SK-N-SH (cell line): ENCODE measurements around the gene IL17REL. TPM values are rescaled to one million over a fixed set of nuclear protein-coding genes. Genes with fewer than 3 reads are reported as not detected.

ENCODE experiments used
- CTCF ChIA-PET: fragments of 300-600, 350-600 bp; formaldehyde crosslinking; extraction: SDS; loops from one replicate; lab custom pipeline; 2021; lab: Yijun Ruan, JAX
- POLR2A ChIA-PET: fragments of 350-600 bp; sonication (Branson Sonifier 250); formaldehyde crosslinking; extraction: SDS; loops from one replicate; lab custom pipeline; 2020; ENCODE audit warnings: antibody characterized with exemption, inconsistent platforms; lab: Yijun Ruan, JAX
- DNase-seq: peaks from one replicate; pipeline ENCODE4 v3.0.0; 2012
- H2AFZ ChIP-seq: fragments of 200-600 bp; sonication (generic); 2 replicates; pipeline ENCODE4 v1.8.1; 2016; ENCODE audit warnings: antibody characterized with exemption, mild to moderate bottlenecking, low read depth
- H3F3A ChIP-seq: fragments of 200-600 bp; sonication (generic); replicated peaks from 2 replicates; pipeline ENCODE3; 2016; ENCODE audit warnings: antibody characterized with exemption, mild to moderate bottlenecking; ENCODE audit not compliant: insufficient read depth
- H3K27ac ChIP-seq, 2 experiments: fragments of 200-500 bp in 1 of 2; fragments of 200-600 bp in 1 of 2; sonication (Bioruptor generic) in 1 of 2; sonication (generic), shearing (Covaris generic) in 1 of 2; 2 replicates each; pipeline versions ENCODE4 v1.5.1 to v1.6.1; 2014 to 2016; ENCODE audit warnings: low read depth in 2 of 2, inconsistent platforms in 1 of 2, low read length in 1 of 2, mild to moderate bottlenecking in 1 of 2, mixed read lengths in 1 of 2
- H3K27me3 ChIP-seq: fragments of 200-600 bp; sonication (generic), shearing (Covaris generic); 2 replicates; pipeline ENCODE4 v1.6.1; 2016; ENCODE audit warnings: mixed run types; ENCODE audit not compliant: insufficient read depth
- H3K36me3 ChIP-seq, 2 experiments: fragments of 200-500 bp in 1 of 2; fragments of 200-600 bp in 1 of 2; sonication (Bioruptor generic) in 1 of 2; sonication (generic) in 1 of 2; replicated peaks in 1 of 2; 2 replicates each; pipeline versions ENCODE3 to v1.5.1; 2014 to 2016; ENCODE audit warnings: low read length in 1 of 2, mild to moderate bottlenecking in 1 of 2; ENCODE audit not compliant: insufficient read depth in 2 of 2, control insufficient read depth in 1 of 2
- H3K4me1 ChIP-seq, 2 experiments: fragments of 200-500 bp in 1 of 2; fragments of 200-600 bp in 1 of 2; sonication (Bioruptor generic) in 1 of 2; sonication (generic), shearing (Covaris generic) in 1 of 2; 2 replicates each; pipeline versions ENCODE4 v1.5.1 to v1.6.1; 2014 to 2016; ENCODE audit warnings: low read depth in 1 of 2, low read length in 1 of 2, mixed run types in 1 of 2; ENCODE audit not compliant: insufficient read depth in 2 of 2, control insufficient read depth in 1 of 2
- H3K4me2 ChIP-seq: fragments of 200-600 bp; sonication (generic), shearing (Covaris generic); 2 replicates; pipeline ENCODE4 v1.6.1; 2017; ENCODE audit warnings: mixed run types
- H3K4me3 ChIP-seq, 2 experiments: fragments of 200-500 bp in 1 of 2; fragments of 200-600 bp in 1 of 2; sonication (Bioruptor generic) in 1 of 2; sonication (generic), shearing (Covaris generic) in 1 of 2; 2 replicates each; pipeline versions ENCODE4 v1.5.1 to v1.8.1; 2014 to 2016; ENCODE audit warnings: low read depth in 2 of 2, inconsistent platforms in 1 of 2, low read length in 1 of 2, mild to moderate bottlenecking in 1 of 2, mixed read lengths in 1 of 2, moderate library complexity in 1 of 2
- H3K79me2 ChIP-seq: fragments of 200-600 bp; sonication (generic); 2 replicates; pipeline ENCODE4 v1.8.1; 2017; ENCODE audit warnings: mild to moderate bottlenecking; ENCODE audit not compliant: insufficient read depth
- H3K9ac ChIP-seq: fragments of 200-600 bp; sonication (generic); 2 replicates; pipeline ENCODE4 v1.6.1; 2017; ENCODE audit warnings: mixed run types
- H3K9me2 ChIP-seq: fragments of 200-600 bp; sonication (generic); 2 replicates; pipeline ENCODE4 v1.6.1; 2017; ENCODE audit warnings: mixed run types
- H3K9me3 ChIP-seq: fragments of 200-600 bp; sonication (generic); 2 replicates; pipeline ENCODE4 v1.6.1; 2017; ENCODE audit warnings: mixed run types, mild to moderate bottlenecking, moderate library complexity
- H4K20me1 ChIP-seq: fragments of 200-600 bp; sonication (generic); 2 replicates; pipeline ENCODE4 v1.6.1; 2017; ENCODE audit warnings: mild to moderate bottlenecking, mixed run types; ENCODE audit not compliant: insufficient read depth
- CHD2 ChIP-seq: fragments of 150-350 bp; IDR thresholded peaks from 2 replicates; pipeline ENCODE4 v1.6.1; 2018; ENCODE audit warnings: low read length; ENCODE audit not compliant: partially characterized antibody
- ELF1 ChIP-seq: IDR thresholded peaks from 2 replicates; pipeline ENCODE4 v1.4.0; 2012
- EP300 ChIP-seq, 2 experiments: IDR thresholded peaks; 2 replicates each; pipeline versions ENCODE4 v1.4.0 to v1.6.1; 2012; ENCODE audit warnings: borderline replicate concordance in 1 of 2, low read depth in 1 of 2, low read length in 1 of 2
- EZH2phosphoT487 ChIP-seq: fragments of 200-600 bp; sonication (generic); IDR thresholded peaks from 2 replicates; pipeline ENCODE4 v1.6.1; 2017; ENCODE audit warnings: low read depth, mixed run types, mild to moderate bottlenecking, antibody characterized with exemption, moderate library complexity, borderline replicate concordance
- FOSL2 ChIP-seq: IDR thresholded peaks from 2 replicates; pipeline ENCODE4 v1.4.0; 2012; ENCODE audit warnings: low read depth, mild to moderate bottlenecking, moderate library complexity, borderline replicate concordance
- FOXJ3 ChIP-seq: sonication (generic); formaldehyde crosslinking; IDR thresholded peaks from 2 replicates; pipeline ENCODE4 v1.5.1; 2020; ENCODE audit warnings: mild to moderate bottlenecking, missing genetic modification reagents
- FOXM1 ChIP-seq: IDR thresholded peaks from 2 replicates; pipeline ENCODE4 v1.4.0; 2012; ENCODE audit warnings: low read depth, mild to moderate bottlenecking
- MEF2A ChIP-seq: IDR thresholded peaks from 2 replicates; pipeline ENCODE4 v1.4.0; 2012; ENCODE audit warnings: low read depth, borderline replicate concordance
- MXI1 ChIP-seq: IDR thresholded peaks from 2 replicates; pipeline ENCODE4 v1.6.1; 2012; ENCODE audit warnings: mild to moderate bottlenecking, low read depth, low read length, improper control_type of control experiment
- NFIC ChIP-seq: IDR thresholded peaks from 2 replicates; pipeline ENCODE4 v1.4.0; 2012; ENCODE audit warnings: borderline replicate concordance
- NRF1 ChIP-seq: IDR thresholded peaks from 2 replicates; pipeline ENCODE4 v1.6.1; 2012; ENCODE audit warnings: low read depth, mild to moderate bottlenecking, low read length
- RAD21 ChIP-seq: IDR thresholded peaks from 2 replicates; pipeline ENCODE4 v1.6.1; 2012; ENCODE audit warnings: mild to moderate bottlenecking, low read length
- RCOR1 ChIP-seq: fragments of 150-350 bp; IDR thresholded peaks from 2 replicates; pipeline ENCODE4 v1.6.1; 2017; ENCODE audit warnings: antibody characterized with exemption, low read length
- RFX5 ChIP-seq: IDR thresholded peaks from 2 replicates; pipeline ENCODE4 v1.6.1; 2012; ENCODE audit warnings: mild to moderate bottlenecking, improper control_type of control experiment, low read length
- SIN3A ChIP-seq: IDR thresholded peaks from 2 replicates; pipeline ENCODE4 v1.6.1; 2012; ENCODE audit warnings: low read depth, mild to moderate bottlenecking, low read length, moderate library complexity, borderline replicate concordance
- TAF1 ChIP-seq: IDR thresholded peaks from 2 replicates; pipeline ENCODE4 v1.6.1; 2012; ENCODE audit warnings: low read depth, mild to moderate bottlenecking, low read length, moderate library complexity, borderline replicate concordance
- TCF12 ChIP-seq: IDR thresholded peaks from 2 replicates; pipeline ENCODE4 v1.4.0; 2012
- YY1 ChIP-seq: IDR thresholded peaks from 2 replicates; pipeline ENCODE4 v1.4.0; 2012; ENCODE audit warnings: low read depth, mild to moderate bottlenecking
- WGBS: methylation state at CpG from one replicate; pipeline ENCODE4 v1.1.6; 2017; ENCODE audit warnings: low lambda C conversion rate; 5-methylcytosine and 5-hydroxymethylcytosine counted together
- polyA plus RNA-seq, 3 experiments: library from polyadenylated mRNA; depleted of rRNA; stranded (reverse); fragments of >200 nt; gene quantifications; 2 replicates each; pipeline ENCODE4 v1.2.3, GENCODE V29; 2012
- TF ChIP-seq, protein P1 (sequence below): IDR thresholded peaks from 2 replicates; pipeline ENCODE4 v1.4.0; 2012; ENCODE audit warnings: low read depth
- TF ChIP-seq, protein P2 (sequence below): IDR thresholded peaks from 2 replicates; pipeline ENCODE4 v1.4.0; 2012; ENCODE audit warnings: low read depth, borderline replicate concordance
- TF ChIP-seq, protein P3 (sequence below): IDR thresholded peaks from 2 replicates; pipeline ENCODE4 v1.4.0; 2012; ENCODE audit warnings: low read depth, borderline replicate concordance
- TF ChIP-seq, protein P4 (sequence below): fragments of 150-350 bp; IDR thresholded peaks from 2 replicates; pipeline ENCODE4 v1.6.1; 2017; ENCODE audit warnings: antibody characterized with exemption, low read length, low read depth, borderline replicate concordance
- TF ChIP-seq, protein P5 (sequence below): fragments of 150-350 bp; IDR thresholded peaks from 2 replicates; pipeline ENCODE4 v1.6.1; 2016; ENCODE audit warnings: mild to moderate bottlenecking, low read depth, low read length
- TF ChIP-seq, protein P6 (sequence below): IDR thresholded peaks from 2 replicates; pipeline ENCODE4; 2012
- TF ChIP-seq, protein P7 (sequence below): fragments of 200-600 bp; sonication (generic); IDR thresholded peaks from 2 replicates; pipeline ENCODE4 v1.6.1; 2017; ENCODE audit warnings: antibody characterized with exemption, mild to moderate bottlenecking, moderate library complexity

The IL17REL gene
- polyA plus RNA-seq, 1 of the 3 experiments (the other 2 are of a cell fraction): not detected

DNA sequence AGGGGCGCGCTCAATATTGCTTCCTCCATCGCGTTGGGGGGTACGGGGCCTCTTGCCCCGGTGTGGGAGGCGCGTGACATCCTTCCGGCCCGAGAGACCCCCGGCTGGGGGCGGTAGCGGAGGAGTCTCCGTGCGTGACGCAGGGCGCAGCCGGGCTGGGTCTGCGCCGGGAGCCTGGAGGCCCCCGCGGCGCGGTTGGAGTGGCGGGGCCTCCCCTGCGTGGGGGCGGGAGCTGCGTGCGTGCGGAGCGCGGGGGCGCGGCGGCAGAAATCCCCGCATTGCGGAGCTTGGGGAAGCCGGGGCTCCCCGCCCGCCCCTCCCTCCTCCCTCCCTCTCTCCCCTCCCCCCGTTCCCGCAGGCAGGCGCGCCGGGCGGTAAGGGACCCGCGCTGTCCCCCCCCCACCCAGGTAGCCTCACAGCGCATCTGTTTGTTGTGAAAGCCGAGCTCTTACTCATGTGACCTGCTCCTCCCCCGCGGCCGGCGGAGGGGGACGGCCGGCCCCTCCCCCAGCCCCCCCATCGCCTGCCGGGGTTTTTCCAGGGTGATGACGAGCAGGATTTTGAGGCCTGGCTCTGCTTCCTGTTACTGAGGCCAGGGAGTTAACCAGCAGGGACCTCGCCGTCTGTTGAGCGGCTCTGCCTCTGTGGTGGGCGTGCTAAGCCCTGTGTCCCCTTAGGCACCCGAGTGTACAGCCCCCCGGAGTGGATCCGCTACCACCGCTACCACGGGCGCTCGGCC, 50.4 kb downstream of the IL17REL start:
- H4K20me1 ChIP-seq: peaks cover 7% of the 10 kb centered on the region
- peaks cover 5 to 16% of the 10 kb centered on the region in 2 experiments for H3K36me3 ChIP-seq
- peaks cover 31% of the 10 kb centered on the region for H3K79me2 ChIP-seq
- peak overlapping the region; percentile 67 to 76 for H3K4me3 ChIP-seq
- H3K9me2 ChIP-seq: no peaks in the 10 kb centered on the region
- ChIA-PET POLR2A (no interaction called here), CTCF (interaction anchor here (1.1 to 1.9 kb wide), 3 partner anchors 17 to 68 kb away, joined by 4 to 11 read pairs (median 11); no protein-coding TSS in a partner anchor)
- peak overlapping the region; percentile 55 to 74; a peak in 3 of 4 replicates for H3K27ac ChIP-seq
- H3K27me3 ChIP-seq: no peaks in the 10 kb centered on the region
- peaks cover 20 to 29% of the 10 kb centered on the region in 2 experiments; a peak in 2 of 4 replicates for H3K4me1 ChIP-seq
- WGBS: 15% methylated on average over 15 of the region's 70 CpGs
- peak; percentile 89 for DNase-seq
- H3K9me3 ChIP-seq: no peaks in the 10 kb centered on the region
- no peaks in the 10 kb centered on the region for H3F3A ChIP-seq
- peak overlapping the region; percentile 98 for H3K4me2 ChIP-seq
- peak overlapping the region; percentile 74 for H3K9ac ChIP-seq
- H2AFZ ChIP-seq: no peak overlapping the region
- TF ChIP-seq, protein P1, sequence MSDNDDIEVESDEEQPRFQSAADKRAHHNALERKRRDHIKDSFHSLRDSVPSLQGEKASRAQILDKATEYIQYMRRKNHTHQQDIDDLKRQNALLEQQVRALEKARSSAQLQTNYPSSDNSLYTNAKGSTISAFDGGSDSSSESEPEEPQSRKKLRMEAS: peak; percentile 68
- TF ChIP-seq NRF1: no peak
- TF ChIP-seq FOXM1: no peak
- no peak for TF ChIP-seq CHD2
- TF ChIP-seq, protein P2, sequence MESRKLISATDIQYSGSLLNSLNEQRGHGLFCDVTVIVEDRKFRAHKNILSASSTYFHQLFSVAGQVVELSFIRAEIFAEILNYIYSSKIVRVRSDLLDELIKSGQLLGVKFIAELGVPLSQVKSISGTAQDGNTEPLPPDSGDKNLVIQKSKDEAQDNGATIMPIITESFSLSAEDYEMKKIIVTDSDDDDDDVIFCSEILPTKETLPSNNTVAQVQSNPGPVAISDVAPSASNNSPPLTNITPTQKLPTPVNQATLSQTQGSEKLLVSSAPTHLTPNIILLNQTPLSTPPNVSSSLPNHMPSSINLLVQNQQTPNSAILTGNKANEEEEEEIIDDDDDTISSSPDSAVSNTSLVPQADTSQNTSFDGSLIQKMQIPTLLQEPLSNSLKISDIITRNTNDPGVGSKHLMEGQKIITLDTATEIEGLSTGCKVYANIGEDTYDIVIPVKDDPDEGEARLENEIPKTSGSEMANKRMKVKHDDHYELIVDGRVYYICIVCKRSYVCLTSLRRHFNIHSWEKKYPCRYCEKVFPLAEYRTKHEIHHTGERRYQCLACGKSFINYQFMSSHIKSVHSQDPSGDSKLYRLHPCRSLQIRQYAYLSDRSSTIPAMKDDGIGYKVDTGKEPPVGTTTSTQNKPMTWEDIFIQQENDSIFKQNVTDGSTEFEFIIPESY: no peak
- no peak for TF ChIP-seq RAD21
- TF ChIP-seq, protein P3, sequence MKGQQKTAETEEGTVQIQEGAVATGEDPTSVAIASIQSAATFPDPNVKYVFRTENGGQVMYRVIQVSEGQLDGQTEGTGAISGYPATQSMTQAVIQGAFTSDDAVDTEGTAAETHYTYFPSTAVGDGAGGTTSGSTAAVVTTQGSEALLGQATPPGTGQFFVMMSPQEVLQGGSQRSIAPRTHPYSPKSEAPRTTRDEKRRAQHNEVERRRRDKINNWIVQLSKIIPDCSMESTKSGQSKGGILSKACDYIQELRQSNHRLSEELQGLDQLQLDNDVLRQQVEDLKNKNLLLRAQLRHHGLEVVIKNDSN: peak; percentile 78
- TF ChIP-seq, protein P4, sequence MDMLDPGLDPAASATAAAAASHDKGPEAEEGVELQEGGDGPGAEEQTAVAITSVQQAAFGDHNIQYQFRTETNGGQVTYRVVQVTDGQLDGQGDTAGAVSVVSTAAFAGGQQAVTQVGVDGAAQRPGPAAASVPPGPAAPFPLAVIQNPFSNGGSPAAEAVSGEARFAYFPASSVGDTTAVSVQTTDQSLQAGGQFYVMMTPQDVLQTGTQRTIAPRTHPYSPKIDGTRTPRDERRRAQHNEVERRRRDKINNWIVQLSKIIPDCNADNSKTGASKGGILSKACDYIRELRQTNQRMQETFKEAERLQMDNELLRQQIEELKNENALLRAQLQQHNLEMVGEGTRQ: no peak
- peak in 1 of 2 experiments; percentile 11; a peak in 1 of 4 replicates for TF ChIP-seq EP300 (IDR thresholded peaks at IDR 0.05; ENCODE audit: borderline replicate concordance in 1 of 2, low read depth in 1 of 2, low read length in 1 of 2)
- no peak for TF ChIP-seq EZH2phosphoT487
- no peak for TF ChIP-seq FOXJ3 (CRISPR knock-in tag)
- no peak for TF ChIP-seq NFIC
- no peak; the same call in 1 of the 2 replicates for TF ChIP-seq ELF1
- TF ChIP-seq RCOR1: no peak
- no peak for TF ChIP-seq YY1
- TF ChIP-seq, protein P5, sequence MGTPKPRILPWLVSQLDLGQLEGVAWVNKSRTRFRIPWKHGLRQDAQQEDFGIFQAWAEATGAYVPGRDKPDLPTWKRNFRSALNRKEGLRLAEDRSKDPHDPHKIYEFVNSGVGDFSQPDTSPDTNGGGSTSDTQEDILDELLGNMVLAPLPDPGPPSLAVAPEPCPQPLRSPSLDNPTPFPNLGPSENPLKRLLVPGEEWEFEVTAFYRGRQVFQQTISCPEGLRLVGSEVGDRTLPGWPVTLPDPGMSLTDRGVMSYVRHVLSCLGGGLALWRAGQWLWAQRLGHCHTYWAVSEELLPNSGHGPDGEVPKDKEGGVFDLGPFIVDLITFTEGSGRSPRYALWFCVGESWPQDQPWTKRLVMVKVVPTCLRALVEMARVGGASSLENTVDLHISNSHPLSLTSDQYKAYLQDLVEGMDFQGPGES: no peak
- no peak for TF ChIP-seq MXI1
- TF ChIP-seq RFX5: no peak
- TF ChIP-seq, protein P6, sequence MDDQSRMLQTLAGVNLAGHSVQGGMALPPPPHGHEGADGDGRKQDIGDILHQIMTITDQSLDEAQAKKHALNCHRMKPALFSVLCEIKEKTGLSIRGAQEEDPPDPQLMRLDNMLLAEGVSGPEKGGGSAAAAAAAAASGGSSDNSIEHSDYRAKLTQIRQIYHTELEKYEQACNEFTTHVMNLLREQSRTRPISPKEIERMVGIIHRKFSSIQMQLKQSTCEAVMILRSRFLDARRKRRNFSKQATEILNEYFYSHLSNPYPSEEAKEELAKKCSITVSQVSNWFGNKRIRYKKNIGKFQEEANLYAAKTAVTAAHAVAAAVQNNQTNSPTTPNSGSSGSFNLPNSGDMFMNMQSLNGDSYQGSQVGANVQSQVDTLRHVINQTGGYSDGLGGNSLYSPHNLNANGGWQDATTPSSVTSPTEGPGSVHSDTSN: no peak
- peak; percentile 20; the same call in 1 of the 2 replicates for TF ChIP-seq TCF12
- no peak for TF ChIP-seq FOSL2
- TF ChIP-seq TAF1: no peak
- TF ChIP-seq, protein P7, sequence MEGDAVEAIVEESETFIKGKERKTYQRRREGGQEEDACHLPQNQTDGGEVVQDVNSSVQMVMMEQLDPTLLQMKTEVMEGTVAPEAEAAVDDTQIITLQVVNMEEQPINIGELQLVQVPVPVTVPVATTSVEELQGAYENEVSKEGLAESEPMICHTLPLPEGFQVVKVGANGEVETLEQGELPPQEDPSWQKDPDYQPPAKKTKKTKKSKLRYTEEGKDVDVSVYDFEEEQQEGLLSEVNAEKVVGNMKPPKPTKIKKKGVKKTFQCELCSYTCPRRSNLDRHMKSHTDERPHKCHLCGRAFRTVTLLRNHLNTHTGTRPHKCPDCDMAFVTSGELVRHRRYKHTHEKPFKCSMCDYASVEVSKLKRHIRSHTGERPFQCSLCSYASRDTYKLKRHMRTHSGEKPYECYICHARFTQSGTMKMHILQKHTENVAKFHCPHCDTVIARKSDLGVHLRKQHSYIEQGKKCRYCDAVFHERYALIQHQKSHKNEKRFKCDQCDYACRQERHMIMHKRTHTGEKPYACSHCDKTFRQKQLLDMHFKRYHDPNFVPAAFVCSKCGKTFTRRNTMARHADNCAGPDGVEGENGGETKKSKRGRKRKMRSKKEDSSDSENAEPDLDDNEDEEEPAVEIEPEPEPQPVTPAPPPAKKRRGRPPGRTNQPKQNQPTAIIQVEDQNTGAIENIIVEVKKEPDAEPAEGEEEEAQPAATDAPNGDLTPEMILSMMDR: no peak
- TF ChIP-seq SIN3A: 0 out of 2 replicates have a peak, but pooled peaks have one; percentile 65
- TF ChIP-seq MEF2A: no peak
